GOT3 (cell line): ENCODE data around the gene AURKAIP1.
"Not testable (repeated sequence)": the region's sequence is repeated elsewhere in the genome, so short reads cannot be mapped to it uniquely, and the experiment has no call there.

Experiments used
- DNase-seq: peaks from one replicate; lab custom pipeline; 2025; ENCODE audit warnings: mixed read lengths; lab: John Stamatoyannopoulos, UW

The AURKAIP1 gene

DNA sequence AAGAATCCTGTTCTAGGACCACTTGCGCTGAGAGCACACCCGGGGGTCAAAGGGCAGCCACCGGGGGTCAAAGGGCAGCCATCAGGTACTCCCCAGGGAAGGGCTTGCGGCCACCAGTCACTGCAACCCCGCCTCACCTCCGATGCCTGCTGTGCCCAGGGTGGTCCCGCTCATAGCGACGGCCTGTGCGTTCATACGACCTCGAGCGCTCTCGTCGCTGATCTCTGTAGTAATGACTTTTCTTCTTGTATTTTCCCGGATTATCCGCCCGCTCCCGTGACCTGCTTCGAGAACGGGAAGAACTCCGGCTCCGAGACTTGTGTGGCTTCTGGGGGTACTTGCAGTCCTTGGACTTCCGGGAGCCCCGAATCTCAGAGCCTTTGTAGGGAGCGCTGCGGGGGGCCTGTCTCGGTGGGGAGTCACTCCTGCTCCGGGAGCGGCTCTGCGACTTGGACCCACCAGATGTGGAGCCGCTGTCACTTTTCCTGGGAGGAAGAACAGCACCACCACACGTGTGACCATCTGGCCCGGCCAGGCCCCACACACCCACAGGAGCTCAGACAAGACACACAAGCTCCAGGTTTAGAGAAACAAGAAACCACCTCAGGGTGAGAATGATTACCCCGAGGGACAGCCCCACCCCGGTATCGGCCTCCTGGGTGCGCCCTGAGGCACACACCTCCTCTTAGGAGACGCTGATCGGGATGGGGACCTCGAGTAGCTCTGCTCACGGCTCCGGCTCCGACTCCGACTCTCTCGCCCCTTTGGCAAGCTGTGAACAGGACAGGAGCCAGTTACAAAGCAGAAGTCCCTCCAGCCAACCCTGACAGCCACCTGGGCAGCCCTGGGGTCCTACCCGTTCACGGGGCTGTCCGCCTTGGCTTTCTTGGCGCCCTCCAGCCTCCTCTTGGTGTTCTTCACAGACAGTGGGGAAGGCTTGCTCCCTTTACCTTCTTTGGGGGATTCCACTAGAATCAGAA, 12.4 kb upstream of the AURKAIP1 start:
- no peak for DNase-seq

DNA sequence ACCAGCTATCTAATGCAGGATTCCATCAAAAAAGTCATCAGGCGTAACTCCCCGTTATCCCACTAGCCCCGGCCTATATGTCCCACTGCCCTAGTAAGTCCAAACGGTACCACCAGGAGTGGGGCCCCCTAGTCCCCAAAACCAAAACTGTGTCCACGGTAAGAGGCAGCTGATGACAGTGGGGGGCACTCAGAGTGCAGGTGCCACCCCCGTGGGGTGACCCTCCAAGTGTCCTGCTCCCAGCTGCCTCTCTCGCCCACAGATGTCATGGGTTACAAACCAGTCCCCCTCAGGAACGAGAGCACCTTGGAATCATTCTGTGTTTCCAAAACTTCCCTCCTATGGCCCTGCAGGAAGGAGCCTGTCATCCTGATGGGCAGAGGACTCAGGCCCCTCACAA, 10.9 kb upstream of the AURKAIP1 start:
- DNase-seq = no peak

DNA sequence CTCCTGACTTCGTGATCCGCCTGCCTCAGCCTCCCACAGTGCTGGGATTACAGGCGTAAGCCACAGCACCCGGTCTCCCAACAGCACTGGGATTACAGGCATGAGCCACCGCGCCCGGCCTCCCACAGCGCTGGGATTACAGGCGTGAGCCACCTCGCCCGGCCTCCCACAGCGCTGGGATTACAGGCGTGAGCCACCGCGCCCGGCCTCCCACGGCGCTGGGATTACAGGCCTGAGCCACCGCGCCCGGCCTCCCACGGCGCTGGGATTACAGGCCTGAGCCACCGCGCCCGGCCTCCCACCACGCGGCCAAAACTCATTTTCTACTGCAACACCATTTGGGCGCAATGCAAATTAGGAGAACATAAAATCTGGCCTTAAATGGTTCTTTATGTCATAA, 10.3 kb upstream of the AURKAIP1 start:
- not testable (repeated sequence) for DNase-seq

DNA sequence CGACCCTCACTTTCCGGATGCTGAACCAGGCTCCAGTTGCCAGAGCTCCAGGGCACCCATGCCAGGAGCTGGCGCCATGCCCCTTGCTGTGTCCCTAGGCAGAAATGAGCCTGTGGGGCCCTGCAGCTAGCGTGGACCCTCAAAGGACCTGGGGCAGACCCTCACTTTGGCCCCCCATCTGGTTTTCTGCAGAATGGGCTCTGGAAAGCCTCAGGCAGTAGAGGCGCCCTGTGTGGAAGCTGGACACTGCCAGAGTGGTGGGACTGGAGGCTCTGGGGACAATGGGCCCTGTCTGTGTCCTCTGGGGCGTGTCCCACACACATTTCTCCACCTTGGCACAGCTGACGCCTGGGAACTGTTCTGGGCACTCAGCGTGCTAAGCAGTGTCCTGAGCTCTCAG, 6.3 kb upstream of the AURKAIP1 start:
- no peak for DNase-seq

DNA sequence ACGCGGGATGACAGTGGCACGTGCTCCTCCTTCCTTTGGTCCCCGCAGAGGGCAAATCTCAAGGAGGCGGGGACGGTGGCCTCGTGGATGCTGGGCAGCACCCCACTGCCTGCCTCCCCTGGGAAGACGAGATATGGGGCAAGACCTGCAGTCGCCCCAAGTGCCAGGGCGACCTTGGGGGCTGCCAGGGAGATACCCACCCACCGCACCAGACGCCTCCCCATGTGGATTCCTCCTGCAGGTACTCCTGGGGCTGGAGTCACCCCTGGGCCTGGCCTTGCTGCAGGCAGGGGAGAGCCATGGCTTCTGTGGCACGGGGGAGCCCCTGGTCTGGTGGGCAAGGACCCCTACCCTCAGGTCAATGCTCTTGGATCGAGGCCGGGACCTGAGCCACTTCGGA, 5.9 kb upstream of the AURKAIP1 start:
- no peak for DNase-seq

DNA sequence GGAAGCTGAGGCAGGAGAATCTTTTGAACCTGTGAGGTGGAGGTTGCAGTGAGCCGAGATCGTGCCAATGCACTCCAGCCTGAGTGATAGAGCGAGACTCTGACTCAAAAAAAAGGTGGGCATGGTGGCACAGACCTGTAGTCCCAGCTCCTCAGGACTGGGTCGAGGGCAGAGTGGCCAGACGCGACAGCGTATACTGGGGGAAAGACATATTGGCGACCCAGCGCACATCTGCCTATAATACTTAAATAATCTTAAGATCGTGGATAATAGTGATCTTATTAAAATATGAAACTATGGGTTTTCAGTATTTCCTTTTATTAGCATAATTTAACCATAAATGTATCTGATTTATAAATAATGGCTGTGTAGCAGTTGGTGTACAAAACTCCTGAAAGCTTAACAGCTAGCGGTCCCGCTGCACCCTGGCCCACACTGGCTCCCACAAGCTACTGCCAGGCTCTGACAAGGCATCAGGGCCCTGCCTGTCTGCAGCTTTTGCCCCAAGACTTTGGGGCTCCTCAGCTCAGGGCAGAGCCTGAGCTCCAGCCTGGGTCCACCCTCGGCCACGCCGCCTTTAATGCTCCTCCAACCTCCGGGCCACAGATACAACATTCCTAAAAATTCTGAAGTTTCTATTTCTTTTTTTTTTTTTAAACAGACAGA, 2.7 kb upstream of the AURKAIP1 start:
- no peak for DNase-seq

DNA sequence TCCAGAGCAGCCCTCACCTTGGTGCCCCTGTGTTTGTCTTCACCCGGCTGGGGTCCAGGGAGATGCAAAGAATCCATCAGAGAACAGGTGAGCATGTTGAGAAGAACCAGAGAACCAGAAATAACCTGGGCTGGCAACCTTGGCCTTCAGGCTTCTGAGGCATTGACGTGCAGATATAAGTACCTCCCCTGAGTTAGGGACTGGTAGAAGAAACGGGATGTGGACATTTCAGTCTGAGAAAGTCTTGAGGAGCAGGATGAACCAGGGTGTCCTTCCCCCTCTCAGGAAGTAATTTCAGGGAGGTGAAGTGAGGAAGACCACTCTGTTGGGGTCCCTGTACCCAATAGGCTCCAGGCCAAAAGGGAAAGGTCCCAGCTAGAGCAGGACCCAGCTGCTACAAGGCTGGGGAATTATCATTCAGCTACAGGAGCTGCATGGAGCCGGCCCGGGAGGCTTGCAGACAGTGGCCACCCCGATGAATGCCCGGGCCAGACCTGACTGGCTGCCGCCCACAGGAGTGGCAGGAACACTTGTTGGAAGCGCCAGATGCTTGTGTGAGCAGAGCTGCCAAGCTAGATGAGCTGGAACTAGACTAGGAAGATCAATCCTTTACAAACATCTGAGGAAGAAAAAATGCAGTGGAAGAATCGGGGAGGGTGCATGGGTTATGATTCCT, 1.7 kb upstream of the AURKAIP1 start:
- no peak for DNase-seq

DNA sequence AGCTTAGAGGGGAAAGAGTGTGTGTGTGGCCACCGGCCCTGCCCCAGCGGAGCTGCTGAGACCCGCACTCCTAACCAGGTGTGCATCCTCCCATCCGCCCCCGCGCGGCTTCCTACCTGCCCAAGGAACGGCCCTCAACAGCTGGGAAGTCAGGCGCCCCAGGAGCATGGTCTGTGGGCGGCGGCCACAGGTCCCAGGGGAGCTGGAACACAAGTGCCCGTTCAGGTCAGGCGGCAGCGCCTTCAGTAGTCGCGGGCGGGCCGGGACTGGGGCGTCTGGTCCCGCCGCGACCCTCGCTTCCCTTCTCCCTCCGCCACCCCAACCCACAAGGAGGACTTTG, 448 bp downstream of the AURKAIP1 start:
- no peak for DNase-seq

DNA sequence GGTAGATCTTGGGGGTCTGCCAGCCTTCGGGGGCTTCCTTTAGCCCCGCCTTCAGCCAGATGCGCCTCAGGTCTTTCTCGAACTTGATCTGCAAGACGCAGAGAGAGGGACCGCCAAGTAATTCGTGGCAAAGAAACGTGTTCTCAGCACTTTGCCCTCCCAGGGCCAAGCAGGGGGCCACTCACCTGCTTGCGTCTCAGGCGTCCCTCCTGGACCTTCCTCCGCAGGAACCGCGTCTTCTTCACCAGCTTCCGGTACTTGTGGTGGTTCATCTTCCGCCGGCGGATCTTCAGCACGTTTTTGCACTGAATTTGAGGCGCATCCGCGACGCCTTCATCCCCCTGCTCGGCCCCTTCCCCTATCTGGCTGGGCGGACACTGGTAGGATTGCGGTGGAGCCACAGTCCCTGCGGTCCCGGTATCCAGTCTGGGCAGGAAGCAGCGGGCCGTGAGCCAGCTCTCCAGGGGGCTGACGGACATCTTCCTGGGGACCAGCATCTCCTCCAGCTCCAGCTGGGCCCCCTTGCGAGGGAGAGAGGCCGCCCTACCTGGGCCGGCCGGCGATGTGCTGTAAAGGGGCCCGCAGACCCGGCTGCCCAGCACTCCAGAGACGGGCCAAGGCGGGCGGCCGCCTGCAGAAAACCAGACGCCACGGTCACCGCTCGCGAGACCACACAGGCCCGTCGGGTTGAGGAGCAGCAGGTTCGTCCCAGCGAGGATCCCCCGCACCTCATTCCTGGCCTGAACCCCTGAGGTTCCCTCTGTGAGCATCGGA, 1.0 kb downstream of the AURKAIP1 start:
- DNase-seq = no peak

DNA sequence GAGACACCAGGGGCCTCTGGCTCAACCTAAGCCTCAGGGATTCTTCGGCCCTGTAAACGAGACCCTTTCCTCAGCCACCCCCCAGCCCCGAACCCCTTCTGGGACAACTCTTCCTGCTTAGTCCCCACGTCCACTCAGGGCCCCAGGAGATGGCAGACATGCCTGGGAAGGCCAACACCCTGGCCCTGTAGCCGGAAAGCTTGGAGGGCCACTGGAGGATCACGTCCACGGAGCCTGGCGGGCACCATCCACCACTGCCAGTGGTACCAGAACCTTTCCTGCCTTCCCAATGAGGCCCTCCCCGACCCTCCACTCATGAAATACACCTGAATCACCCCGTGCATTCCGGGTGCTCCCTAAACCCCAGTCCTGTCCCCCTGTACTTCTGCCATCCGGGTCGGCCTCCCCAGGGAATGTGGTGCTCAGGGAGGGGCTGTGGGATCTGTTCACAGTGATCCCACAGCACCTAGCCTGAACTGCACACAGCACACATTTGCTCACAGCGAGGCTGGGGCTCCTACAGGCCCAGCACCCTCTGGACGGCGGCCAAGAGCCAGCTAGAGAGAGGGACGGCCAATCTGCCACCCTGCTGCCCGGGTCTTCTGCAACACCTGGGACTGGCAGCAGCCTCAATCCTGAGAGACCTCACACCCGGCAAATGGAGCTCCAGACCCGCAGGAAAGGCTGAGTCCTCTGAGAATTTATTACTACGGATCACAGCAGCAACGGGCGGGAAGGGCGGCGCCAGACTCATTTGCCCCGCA, 1.8 kb downstream of the AURKAIP1 start:
- DNase-seq = no peak

DNA sequence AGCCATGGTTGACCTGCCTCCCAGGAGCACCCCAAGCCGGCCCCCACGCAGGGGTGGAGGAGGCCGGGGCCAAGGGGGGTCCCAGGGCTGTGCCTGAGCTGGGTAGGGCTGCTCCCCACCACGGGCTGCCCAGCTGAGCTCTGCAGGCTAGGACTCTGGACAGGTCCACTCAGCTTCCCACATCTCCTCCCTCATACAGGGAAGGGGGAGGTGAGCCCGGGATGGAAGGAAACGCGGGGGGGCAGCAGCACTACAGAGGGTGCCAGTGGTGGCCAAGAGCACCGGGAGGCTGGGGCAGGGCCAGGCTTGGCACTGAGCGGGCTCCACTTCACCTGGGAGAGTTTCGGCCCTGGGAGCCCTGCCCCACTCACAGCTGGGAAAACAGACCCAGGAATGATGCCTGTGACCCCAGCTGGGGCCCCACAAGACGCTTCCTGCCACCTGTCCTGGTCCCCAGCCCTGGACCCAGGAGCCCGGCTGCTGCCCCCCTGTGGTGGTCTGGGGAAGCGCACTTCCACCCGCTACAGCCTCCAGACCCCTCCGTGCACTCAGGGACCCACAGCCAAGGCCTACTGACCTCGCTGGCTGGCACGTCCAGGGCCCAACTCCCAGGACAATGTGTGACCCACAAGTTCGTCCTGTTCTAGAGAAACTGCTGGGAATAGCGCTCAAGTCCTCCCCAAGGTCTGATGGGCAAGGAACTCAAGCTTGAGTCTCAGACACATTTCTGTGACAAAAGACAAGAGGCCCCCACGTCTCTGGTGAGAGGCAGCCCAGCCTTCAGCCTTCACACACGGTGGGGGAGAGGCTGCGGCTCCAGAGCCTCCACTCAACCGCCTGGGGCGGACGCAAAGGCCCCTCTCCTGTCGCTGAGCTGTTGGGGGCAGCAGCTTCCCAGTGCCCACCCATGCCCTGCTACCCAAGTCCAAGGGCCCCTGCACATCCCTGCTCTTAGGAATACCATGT, 3.0 kb downstream of the AURKAIP1 start:
- no peak for DNase-seq

DNA sequence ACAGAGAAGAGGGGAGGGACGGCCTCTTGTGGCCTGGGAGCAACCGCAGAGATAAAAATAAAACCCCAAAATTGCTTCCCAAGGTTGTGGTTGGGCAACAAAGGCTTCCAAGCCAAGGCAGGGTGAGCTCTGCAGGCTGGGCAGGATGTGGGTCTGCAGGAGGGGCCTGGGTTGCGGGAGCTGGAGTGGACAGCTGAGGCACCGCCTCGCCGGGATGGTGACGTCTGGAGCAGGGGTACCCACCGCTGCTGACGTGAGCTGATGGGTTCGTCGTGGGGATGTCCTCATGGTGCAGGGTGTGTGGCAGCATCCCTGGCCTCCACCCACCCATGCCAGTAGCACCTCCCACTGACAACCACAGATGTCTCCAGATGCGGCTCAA, 3.7 kb downstream of the AURKAIP1 start:
- DNase-seq = no peak

DNA sequence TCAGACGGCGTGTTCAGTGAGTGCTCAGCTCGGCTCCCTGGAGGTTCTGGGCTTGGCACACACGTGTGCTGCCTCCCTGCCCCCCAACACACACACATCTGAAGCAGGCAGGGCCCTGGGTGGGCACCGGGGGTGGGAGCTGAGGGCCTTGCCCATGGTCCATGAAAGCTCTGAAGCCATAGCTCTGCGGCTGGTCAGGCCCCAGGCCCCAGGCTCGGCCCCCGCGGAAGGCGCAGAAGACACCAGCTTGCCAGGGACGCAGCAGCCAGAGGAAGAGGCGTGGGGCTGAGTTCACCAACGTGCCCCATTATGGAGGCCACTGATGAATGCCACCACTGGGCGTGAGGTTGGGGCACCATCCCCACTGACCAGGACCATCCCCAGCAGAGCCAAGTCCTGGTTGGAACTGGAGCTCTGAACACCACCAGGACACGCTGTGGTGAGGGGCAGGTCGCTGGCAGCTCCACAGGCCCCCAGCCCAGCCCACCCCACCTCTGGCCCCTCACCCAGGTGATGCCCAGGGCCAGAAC, 4.2 kb downstream of the AURKAIP1 start:
- no peak for DNase-seq

DNA sequence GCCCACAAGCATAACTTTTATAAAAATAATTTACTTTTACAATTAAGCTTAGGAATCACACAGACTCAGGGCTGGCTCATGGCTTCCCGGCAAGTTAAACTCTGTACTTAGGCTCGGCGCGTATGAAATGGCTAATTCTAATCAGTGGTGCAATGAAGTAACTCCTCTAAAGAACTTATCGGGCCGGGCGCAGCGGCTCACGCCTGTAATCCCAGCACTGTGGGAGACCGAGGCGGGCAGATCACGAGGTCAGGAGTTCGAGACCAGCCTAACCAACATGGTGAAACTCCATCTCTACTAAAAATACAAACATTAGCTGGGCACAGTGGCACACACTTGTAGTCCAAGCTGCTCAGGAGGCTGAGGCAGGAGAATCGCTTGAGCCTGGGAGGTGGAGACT, 4.9 kb downstream of the AURKAIP1 start:
- DNase-seq = not testable (repeated sequence)

DNA sequence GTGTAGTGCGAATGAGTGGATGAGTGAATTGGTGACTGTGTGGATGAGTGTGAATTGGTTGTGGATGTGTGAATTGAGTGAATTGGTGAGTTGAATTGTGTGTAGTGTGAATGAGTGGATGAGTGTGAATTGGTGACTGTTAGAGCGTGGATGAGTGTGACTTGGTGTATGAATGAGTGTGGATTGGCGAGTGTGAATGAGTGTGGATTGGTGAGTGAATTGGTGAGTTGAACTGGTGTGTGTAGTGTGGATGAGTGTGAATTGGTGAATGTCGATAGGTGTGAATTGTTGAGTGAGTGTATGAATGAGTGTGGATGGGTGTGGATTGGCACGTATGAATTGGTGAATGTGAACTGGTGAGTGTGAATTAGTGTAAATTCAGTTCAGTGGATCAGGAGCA, 7.7 kb downstream of the AURKAIP1 start:
- no peak for DNase-seq

DNA sequence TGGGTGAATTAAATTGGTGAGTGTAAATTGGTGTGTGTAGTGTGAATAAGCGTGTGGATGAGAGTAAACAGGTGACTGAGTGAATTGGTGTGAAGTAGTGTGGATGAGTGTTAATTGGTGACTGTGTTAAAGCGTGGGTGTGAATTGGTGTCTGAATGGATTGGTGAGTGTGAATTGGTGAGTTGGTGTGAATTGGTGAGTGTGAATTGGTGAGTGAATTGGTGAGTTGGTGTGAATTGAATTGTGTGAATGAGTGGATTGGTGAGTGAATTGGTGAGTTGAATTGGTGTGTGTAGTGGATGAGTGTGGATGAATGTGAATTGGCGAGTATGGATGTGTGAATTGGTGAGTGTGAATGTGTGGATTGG, 8.3 kb downstream of the AURKAIP1 start:
- DNase-seq = no peak

DNA sequence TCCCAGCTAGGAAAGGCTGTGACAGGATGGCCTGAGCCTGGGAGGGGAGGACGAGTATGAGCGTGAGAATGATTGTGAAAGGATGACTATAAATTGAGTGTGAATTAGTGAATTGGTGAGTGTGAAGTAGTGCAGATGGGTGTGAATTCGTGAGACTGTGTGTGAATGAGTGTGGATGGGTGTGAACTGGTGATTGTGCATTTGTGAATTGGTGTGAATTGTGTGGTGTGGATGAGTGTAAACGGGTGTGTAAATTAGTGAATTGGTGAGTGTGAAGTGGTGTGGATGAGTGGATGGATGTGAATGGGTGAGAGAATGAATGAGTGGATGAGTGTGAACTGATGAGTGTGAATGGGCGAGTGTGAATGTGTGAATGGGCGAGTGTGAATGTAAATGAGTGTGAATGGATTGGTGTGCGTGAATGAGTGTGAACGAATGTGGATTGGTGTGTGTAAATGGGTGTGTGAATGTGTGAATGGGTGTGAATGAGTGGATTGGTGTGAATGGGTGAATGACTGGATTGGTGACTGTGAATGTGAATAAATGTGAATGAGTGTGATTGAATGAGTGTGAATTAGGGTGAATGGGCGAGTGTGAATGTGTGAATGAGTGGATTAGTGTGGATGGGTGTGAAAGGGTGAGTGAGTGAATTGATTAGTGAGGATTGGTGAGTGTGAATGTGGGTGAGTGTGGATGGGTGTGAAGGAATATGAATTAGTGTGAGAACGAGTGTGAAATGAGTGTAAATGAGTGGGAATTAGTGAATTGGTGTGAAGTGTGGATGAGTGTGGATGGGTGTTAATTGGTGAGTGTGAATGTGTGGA, 8.9 kb downstream of the AURKAIP1 start:
- no peak for DNase-seq

DNA sequence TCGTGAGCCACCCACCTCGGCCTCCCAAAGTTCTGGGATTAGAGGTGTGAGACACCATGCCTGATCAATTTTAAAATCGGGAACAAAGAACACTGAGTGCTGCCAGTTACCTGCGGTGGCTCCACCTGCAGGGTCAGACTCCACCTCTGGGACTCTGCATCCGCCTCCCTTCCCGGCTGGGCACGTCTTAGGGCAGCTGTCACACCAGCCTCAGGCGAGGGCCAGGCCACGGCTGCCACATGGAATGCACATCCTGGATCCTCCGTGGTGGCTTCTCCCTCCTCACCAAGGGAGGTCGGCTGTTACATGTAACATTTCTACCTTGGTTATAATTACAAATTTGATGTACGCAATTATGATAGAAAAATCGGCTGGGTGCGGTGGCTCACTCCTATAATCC, 10.7 kb downstream of the AURKAIP1 start:
- no peak for DNase-seq

DNA sequence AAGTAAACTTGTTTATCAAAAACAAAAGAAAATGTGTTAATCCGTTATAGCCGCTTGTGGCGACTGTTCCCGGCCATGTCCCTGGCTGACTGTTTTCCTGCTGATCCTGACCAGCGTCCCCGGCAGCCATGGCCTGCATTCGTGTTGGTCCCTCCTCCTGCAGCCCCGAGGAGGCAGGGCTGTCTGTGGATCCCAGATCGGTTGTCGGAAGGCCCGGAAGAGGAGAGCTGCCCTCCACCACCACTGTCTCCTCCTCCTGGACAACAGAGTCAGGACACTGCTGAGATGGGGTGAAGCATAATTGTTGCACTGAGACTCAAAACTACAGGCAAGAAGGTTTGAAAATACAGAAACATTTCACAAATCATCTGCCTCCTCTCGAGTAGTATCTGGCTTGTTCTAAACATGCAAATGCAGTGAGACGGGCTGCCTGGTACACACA, 13.0 kb downstream of the AURKAIP1 start:
- DNase-seq = no peak
